Prostate gland (tissue), 2 donors: ENCODE measurements around the gene ZNF148. TPM values are rescaled to one million over a fixed set of nuclear protein-coding genes. Genes with fewer than 3 reads are reported as not detected.

Source experiments
- DNase-seq: peaks from one replicate; pipeline ENCODE4 v3.0.0-alpha.2; 2019; ENCODE audit warnings: low spot score
- H3K27ac ChIP-seq, 2 donors: fragments of 200-600 bp; sonication (generic); 2 replicates each; pipeline ENCODE4 v1.5.1; 2017 to 2019
- H3K27me3 ChIP-seq: fragments of 200-600 bp; sonication (generic); replicated peaks from 2 replicates; pipeline ENCODE4 v1.5.1; 2019; ENCODE audit not compliant: insufficient read depth
- H3K36me3 ChIP-seq, 2 donors: fragments of 200-600 bp; sonication (generic); 1 replicate in 1 of 2; 2 replicates in 1 of 2; pipeline versions ENCODE4 v1.5.1 to v1.8.1; 2017 to 2019
- H3K4me1 ChIP-seq: fragments of 200-600 bp; sonication (generic); replicated peaks from 2 replicates; pipeline ENCODE4 v1.5.1; 2019
- H3K4me3 ChIP-seq, 2 donors: fragments of 200-600 bp; sonication (generic); 2 replicates each; pipeline ENCODE4 v1.5.1; 2017 to 2019
- H3K9me3 ChIP-seq: fragments of 200-600 bp; sonication (generic); 2 replicates; pipeline ENCODE4 v1.5.1; 2017
- CTCF ChIP-seq, 4 experiments: fragments of 200-600 bp in 2 of 4; fragments of 450-650 bp in 2 of 4; sonication (generic) in 2 of 4; IDR thresholded peaks; 1 replicate in 3 of 4; 2 replicates in 1 of 4; pipeline ENCODE4 v1.5.1; 2016 to 2019; ENCODE audit warnings: antibody characterized with exemption in 4 of 4, mild to moderate bottlenecking in 2 of 4, moderate library complexity in 2 of 4
- POLR2A ChIP-seq: fragments of 450-650 bp; IDR thresholded peaks from one replicate; pipeline ENCODE4 v1.6.1; 2016; ENCODE audit warnings: antibody characterized with exemption, mild to moderate bottlenecking
- POLR2AphosphoS5 ChIP-seq: sonication (generic); formaldehyde crosslinking; IDR thresholded peaks from one replicate; pipeline ENCODE4 v1.6.1; 2017; ENCODE audit warnings: antibody characterized with exemption
- WGBS: methylation state at CpG from one replicate; pipeline ENCODE4 v1.1.5; 2018; 5-methylcytosine and 5-hydroxymethylcytosine counted together
- intact Hi-C: fragments of 100-400 bp; cut with DNase I; formaldehyde crosslinking; loops from one replicate; pipeline ENCODE4 v1.14.2; 2022
- total RNA-seq, 2 donors: library from RNA; depleted of rRNA; stranded (reverse); fragments of >200 nt; gene quantifications; one replicate each; pipeline ENCODE4 v1.1.0, GENCODE V29; 2016

Gene ZNF148
- total RNA-seq, 2 donors from 2014 or later: 26.9 to 28.5 TPM

- TF ChIP-seq POLR2AphosphoS5 (no peak), POLR2A (no peak), CTCF (IDR thresholded peaks at IDR 0.05) (no peak)
- intact Hi-C loops: no loop called here
- Histone ChIP-seq H3K4me1 (no peaks in the 10 kb centered on the region), H3K36me3 (no peaks in the 10 kb centered on the region), H3K9me3 (no peaks in the 10 kb centered on the region), H3K27ac (no peak overlapping the region), H3K27me3 (no peaks in the 10 kb centered on the region), H3K4me3 (no peak overlapping the region)
- no peak for DNase-seq
- 82% methylated on average over 9 of the region's 9 CpGs for WGBS
These were observed 15.4 kb downstream of the ZNF148 start for GRCh38 chr3:125359700-125360099.

DNA sequence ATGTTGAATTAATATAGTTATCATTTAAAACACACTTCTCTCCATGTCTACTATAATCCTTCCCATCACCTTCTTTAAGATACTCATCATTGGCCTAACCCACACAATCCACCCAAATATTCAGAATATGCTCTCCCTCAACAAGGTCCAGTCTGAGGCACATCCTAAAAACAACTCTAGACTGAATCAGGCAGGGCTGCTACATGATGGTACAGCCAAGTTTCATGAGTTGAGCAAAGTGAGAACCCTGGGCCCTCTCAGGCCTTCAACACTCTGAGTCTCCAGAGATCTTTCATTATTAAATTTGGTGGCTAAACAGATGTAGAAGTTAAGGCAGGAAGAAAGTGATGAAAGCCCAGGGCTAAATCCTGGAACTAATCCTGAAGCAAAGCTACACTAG lies 16.2 kb downstream of the ZNF148 start:
- intact Hi-C loops: no loop called here
- Histone ChIP-seq H3K9me3 (no peaks in the 10 kb centered on the region), H3K27me3 (no peaks in the 10 kb centered on the region), H3K4me1 (no peaks in the 10 kb centered on the region), H3K36me3 (no peaks in the 10 kb centered on the region), H3K27ac (no peak overlapping the region), H3K4me3 (no peak overlapping the region)
- DNase-seq: no peak
- TF ChIP-seq POLR2A (no peak), POLR2AphosphoS5 (no peak), CTCF (IDR thresholded peaks at IDR 0.05) (no peak)

GRCh38 chr3:125357837-125358236 lies 17.3 kb downstream of the ZNF148 start:
- no peak for DNase-seq
- TF ChIP-seq POLR2A: no peak
- TF ChIP-seq POLR2AphosphoS5: no peak
- TF ChIP-seq CTCF (IDR thresholded peaks at IDR 0.05): no peak
- Histone ChIP-seq H3K4me3 (no peak overlapping the region), H3K27ac (peak overlapping the region; percentile 80), H3K27me3 (no peaks in the 10 kb centered on the region), H3K9me3 (no peaks in the 10 kb centered on the region), H3K36me3 (no peaks in the 10 kb centered on the region), H3K4me1 (no peaks in the 10 kb centered on the region)
- intact Hi-C loops: no loop called here
- 93% methylated on average over 11 of the region's 11 CpGs for WGBS

DNA sequence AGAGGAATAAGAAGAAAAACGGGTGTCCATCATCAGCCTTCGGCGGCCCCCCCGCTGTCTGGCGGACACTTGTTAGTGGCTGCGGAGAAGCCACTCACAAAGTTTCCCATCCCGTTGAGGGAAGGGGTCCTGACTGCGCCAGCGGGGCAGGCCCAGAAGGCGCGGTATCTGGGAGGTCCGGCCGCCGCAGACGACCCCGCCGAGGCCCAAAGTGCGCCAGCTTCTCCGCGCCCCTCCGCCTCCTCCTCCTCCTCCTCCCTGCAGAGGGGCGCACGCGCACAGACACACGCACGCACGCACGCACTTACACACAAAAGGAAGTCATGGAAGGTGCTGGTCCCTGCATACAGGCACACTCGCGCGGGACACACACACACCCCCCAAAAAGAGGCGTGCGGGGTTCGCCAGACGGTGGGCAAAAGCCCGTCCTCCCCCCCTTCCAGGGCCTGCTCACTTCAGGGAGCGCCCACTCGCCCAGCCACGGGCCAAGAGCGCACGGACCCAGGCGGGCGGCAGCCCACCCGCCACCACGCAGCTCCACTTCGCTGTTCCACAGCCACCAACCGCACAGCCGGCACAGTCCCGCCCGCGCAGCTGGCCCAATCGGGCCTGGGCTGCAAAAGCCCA lies 18.0 kb downstream of the ZNF148 start:
- 4% methylated on average over 52 of the region's 52 CpGs for WGBS
- no peaks in the 10 kb centered on the region for H3K4me1 ChIP-seq
- intact Hi-C loops: no loop called here
- no peaks in the 10 kb centered on the region for H3K27me3 ChIP-seq
- TF ChIP-seq POLR2AphosphoS5: no peak
- TF ChIP-seq POLR2A: no peak
- TF ChIP-seq CTCF (IDR thresholded peaks at IDR 0.05): no peak
- peak overlapping the region; percentile 80 for H3K27ac ChIP-seq
- peak overlapping the region; percentile 47 to 53 for H3K4me3 ChIP-seq
- H3K9me3 ChIP-seq: no peaks in the 10 kb centered on the region
- no peaks in the 10 kb centered on the region for H3K36me3 ChIP-seq
- peak; percentile 53 for DNase-seq
